GM12872 (cell line): ENCODE measurements around the gene SRP68.

Experiments
- CTCF ChIP-seq: IDR thresholded peaks from 3 replicates; pipeline ENCODE4 v1.5.1; 2011; ENCODE audit warnings: low read depth, mild to moderate bottlenecking, low read length, moderate library complexity; ENCODE audit not compliant: insufficient read depth

The SRP68 gene

GRCh38 chr17:76082326-76083251 is 10.3 kb upstream of the SRP68 start:
- no peak for TF ChIP-seq CTCF

GRCh38 chr17:76081295-76082210 is 9.2 kb upstream of the SRP68 start:
- no peak for TF ChIP-seq CTCF

DNA sequence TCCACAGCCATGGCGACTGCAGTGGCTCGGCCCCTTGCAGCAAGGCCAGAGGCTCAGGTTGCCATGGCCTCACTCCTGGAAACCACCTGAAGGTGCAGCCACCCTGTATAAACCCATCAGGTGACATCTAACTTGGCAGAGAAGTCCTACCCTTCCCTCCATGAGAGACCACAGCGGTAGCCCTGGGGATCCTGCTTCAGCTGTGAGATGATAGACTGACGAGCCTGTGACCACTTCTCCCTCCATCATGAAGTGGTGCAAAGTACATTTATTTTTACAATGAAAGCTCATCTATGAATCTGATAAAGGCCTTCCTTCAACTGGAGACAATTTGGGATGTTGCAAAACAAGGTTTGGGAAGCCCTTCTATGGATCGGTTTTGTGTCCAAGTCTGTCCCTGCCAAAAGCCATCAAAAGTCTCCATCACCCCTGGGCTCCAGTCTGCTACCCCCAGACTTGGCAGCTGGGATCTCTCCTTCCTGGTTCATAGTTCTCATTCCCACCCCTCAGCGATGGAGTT is 8.5 kb upstream of the SRP68 start:
- TF ChIP-seq CTCF: no peak

DNA sequence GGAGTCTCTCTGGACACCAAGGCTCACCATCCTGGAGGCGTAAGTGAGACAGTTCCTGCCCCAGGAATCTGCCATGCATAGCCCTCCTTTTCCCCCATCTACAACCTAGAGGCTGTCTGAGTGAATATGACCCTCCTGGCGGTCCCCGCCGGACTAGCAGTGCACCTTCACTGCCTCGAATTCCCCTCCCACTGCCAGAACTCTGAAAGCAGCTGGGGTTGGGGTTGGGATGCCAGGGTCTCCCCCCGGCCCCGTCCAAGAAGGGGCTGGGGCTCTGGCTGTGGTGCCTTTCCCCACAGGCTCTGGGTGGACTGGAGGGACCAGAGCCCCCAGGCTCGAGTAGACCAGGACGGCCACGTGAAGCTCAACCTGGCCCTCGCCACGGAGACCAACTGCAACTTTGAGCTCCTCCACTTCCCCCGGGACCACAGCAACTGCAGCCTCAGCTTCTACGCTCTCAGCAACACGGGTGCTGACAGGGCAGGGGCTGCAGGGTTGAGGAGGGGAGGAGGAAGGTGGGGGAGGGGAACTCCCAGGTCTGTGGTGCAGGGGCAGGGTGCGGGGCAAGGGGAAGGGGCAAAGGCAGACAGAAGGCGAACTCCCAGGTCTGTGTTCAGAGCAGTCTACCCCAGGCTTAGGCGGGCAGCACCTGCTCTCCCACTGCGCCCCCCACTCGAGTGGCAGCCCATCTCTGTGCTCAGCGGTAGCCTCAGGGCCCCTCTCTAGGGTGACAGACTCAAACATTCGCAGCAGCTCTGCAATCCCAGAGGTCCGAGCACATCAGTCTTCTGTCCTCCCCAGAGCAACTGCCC is 7.8 kb upstream of the SRP68 start:
- TF ChIP-seq CTCF: no peak

- TF ChIP-seq CTCF: no peak
Observed at GRCh38 chr17:76079535-76079955, 7.2 kb upstream of the SRP68 start.

- TF ChIP-seq CTCF: no peak
Observed at GRCh38 chr17:76078860-76079534, 6.7 kb upstream of the SRP68 start, which contains the start of gene ZACN. TSS of gene ZACN (plus strand) at chr17:76079182. CDS start at chr17:76079265, 83 bp downstream.
